GM23338 (cell line): Measurements from ENCODE around the gene EGFL8. TPM values are rescaled to one million over a fixed set of nuclear protein-coding genes. Genes with fewer than 3 reads are reported as not detected.

Experiments
- ATAC-seq: fragments of 200-7000 bp; cut with Tn5 transposase; 3 replicates; pipeline ENCODE4 v1.9.1; 2020
- DNase-seq: peaks from one replicate; pipeline ENCODE4 v3.0.0-alpha.2; 2015; ENCODE audit warnings: low spot score
- H2AFZ ChIP-seq: fragments of 200-600 bp; sonication (generic); 2 replicates; pipeline ENCODE4 v1.8.0; 2016; ENCODE audit warnings: antibody characterized with exemption, mild to moderate bottlenecking, moderate library complexity
- H3F3A ChIP-seq: fragments of 200-600 bp; sonication (generic); replicated peaks from 2 replicates; pipeline ENCODE4 v1.8.0; 2017; ENCODE audit warnings: antibody characterized with exemption, mixed run types, low read depth
- H3K27ac ChIP-seq: fragments of 200-600 bp; sonication (generic); 2 replicates; pipeline ENCODE4 v1.6.1; 2016; ENCODE audit warnings: low read depth
- H3K27me3 ChIP-seq: fragments of 200-600 bp; sonication (generic); 2 replicates; pipeline ENCODE4 v1.8.0; 2016; ENCODE audit warnings: mild to moderate bottlenecking, mixed run types, moderate library complexity; ENCODE audit not compliant: insufficient read depth
- H3K36me3 ChIP-seq: fragments of 200-600 bp; sonication (generic); 2 replicates; pipeline ENCODE4 v1.8.0; 2016; ENCODE audit warnings: mild to moderate bottlenecking; ENCODE audit not compliant: insufficient read depth
- H3K4me1 ChIP-seq: fragments of 200-600 bp; sonication (generic); 2 replicates; pipeline ENCODE4 v1.8.0; 2016; ENCODE audit warnings: mild to moderate bottlenecking, moderate library complexity; ENCODE audit not compliant: insufficient read depth
- H3K4me2 ChIP-seq: fragments of 200-600 bp; sonication (generic); 2 replicates; pipeline ENCODE4 v1.7.1; 2017; ENCODE audit warnings: mixed run types
- H3K4me3 ChIP-seq: fragments of 200-600 bp; sonication (generic); 2 replicates; pipeline ENCODE4 v1.6.1; 2016; ENCODE audit warnings: mixed run types
- H3K79me2 ChIP-seq: fragments of 200-600 bp; sonication (generic); replicated peaks from 2 replicates; pipeline ENCODE4 v1.8.0; 2017; ENCODE audit warnings: mild to moderate bottlenecking; ENCODE audit not compliant: insufficient read depth
- H3K9me2 ChIP-seq: fragments of 200-600 bp; sonication (generic); 2 replicates; pipeline ENCODE4 v1.8.0; 2017; ENCODE audit not compliant: insufficient read depth
- H4K20me1 ChIP-seq: fragments of 200-600 bp; sonication (generic); replicated peaks from 2 replicates; pipeline ENCODE4 v1.8.0; 2017; ENCODE audit warnings: mild to moderate bottlenecking; ENCODE audit not compliant: insufficient read depth
- H3K27ac Mint-ChIP-seq: 2 replicates; pipeline ENCODE4 v1.8.0; 2020; ENCODE audit warnings: inconsistent platforms, mild to moderate bottlenecking, moderate library complexity, mixed read lengths
- H3K27me3 Mint-ChIP-seq: 3 replicates; pipeline ENCODE4 v1.8.0; 2022; ENCODE audit warnings: low read depth, mild to moderate bottlenecking, moderate library complexity, mixed read lengths, inconsistent platforms; ENCODE audit not compliant: insufficient read depth, poor library complexity
- H3K36me3 Mint-ChIP-seq: 3 replicates; pipeline ENCODE4 v1.8.0; 2021; ENCODE audit warnings: low read depth, mild to moderate bottlenecking, inconsistent platforms, moderate library complexity, mixed read lengths
- H3K4me1 Mint-ChIP-seq: 3 replicates; pipeline ENCODE4 v1.8.0; 2020; ENCODE audit warnings: mild to moderate bottlenecking, inconsistent platforms, mixed read lengths
- H3K4me3 Mint-ChIP-seq: 3 replicates; pipeline ENCODE4 v1.8.0; 2021; ENCODE audit warnings: moderate library complexity, mild to moderate bottlenecking, inconsistent platforms, mixed read lengths
- H3K9me3 Mint-ChIP-seq: 3 replicates; pipeline ENCODE4 v1.8.0; 2020; ENCODE audit warnings: moderate library complexity, mild to moderate bottlenecking, inconsistent platforms, mixed read lengths
- CTCF ChIP-seq, 2 experiments: fragments of 200-600 bp in 1 of 2; sonication (generic) in 1 of 2; conservative IDR thresholded peaks; 2 replicates each; pipeline versions ENCODE4 v1.5.1 to v1.6.1; 2016 to 2017; ENCODE audit warnings: antibody characterized with exemption in 2 of 2, low read depth in 2 of 2, mild to moderate bottlenecking in 2 of 2, moderate library complexity in 1 of 2
- ETS1 ChIP-seq: IDR thresholded peaks from 2 replicates; pipeline ENCODE4 v1.6.1; 2016; ENCODE audit warnings: antibody characterized with exemption
- EZH2 ChIP-seq: fragments of 200-600 bp; sonication (generic); IDR thresholded peaks from one replicate; pipeline ENCODE4 v1.8.0; 2017; ENCODE audit warnings: antibody characterized with exemption, mild to moderate bottlenecking, low read depth; ENCODE audit not compliant: unreplicated experiment
- NANOG ChIP-seq: IDR thresholded peaks from 2 replicates; pipeline ENCODE4 v1.6.1; 2016; ENCODE audit warnings: antibody characterized with exemption, borderline replicate concordance
- POLR2AphosphoS5 ChIP-seq: IDR thresholded peaks from 2 replicates; pipeline ENCODE4 v1.6.1; 2016; ENCODE audit warnings: antibody characterized with exemption, low read depth
- REST ChIP-seq: IDR thresholded peaks from one replicate; pipeline ENCODE4 v1.6.1; 2018; ENCODE audit warnings: antibody characterized with exemption; ENCODE audit not compliant: unreplicated experiment
- STAT1 ChIP-seq: IDR thresholded peaks from one replicate; pipeline ENCODE4 v1.6.1; 2016; ENCODE audit warnings: antibody characterized with exemption; ENCODE audit not compliant: unreplicated experiment
- ZNF331 ChIP-seq: fragments of 250-450 bp; sonication (Bioruptor Pico); IDR thresholded peaks from 2 replicates; pipeline ENCODE4 v1.5.0; 2020; ENCODE audit warnings: low read depth, mild to moderate bottlenecking, moderate library complexity
- polyA plus RNA-seq: library from polyadenylated mRNA; unstranded; fragments of >200 nt; fragmentation: Nextera tagmentation; extraction: Ambion mirVana; gene quantifications from 2 replicates; pipeline ENCODE4 v1.2.1, GENCODE V29; 2016
- total RNA-seq: library from RNA; depleted of rRNA; stranded (reverse); fragments of >200 nt; shearing (Covaris generic); gene quantifications from 2 replicates; pipeline ENCODE4 v1.2.3, GENCODE V29; 2014

Gene EGFL8
- total and polyA plus RNA-seq, 2 experiments from 2014 or later, result 6.1 to 7.4 TPM

GRCh38 chr6:32212076-32212760 is 47.8 kb downstream of the EGFL8 start (continued):
- no peak for TF ChIP-seq EZH2

- no peaks in the 10 kb centered on the region for H3F3A ChIP-seq
- H3K9me2 ChIP-seq, result 0 out of 2 replicates have a peak, but pooled peaks cover 3% of the 10 kb centered on the region
- no peaks in the 10 kb centered on the region; the same call in 2 of the 3 replicates for H3K9me3 Mint-ChIP-seq
- DNase-seq (no peak), ATAC-seq (no peak)
- no peak overlapping the region for H3K4me3 Mint-ChIP-seq
- no peaks in the 10 kb centered on the region for H3K4me1 Mint-ChIP-seq
- no peaks in the 10 kb centered on the region for H3K36me3 Mint-ChIP-seq
- no peak overlapping the region for H3K4me3 ChIP-seq
- H3K36me3 ChIP-seq, result no peaks in the 10 kb centered on the region
- H2AFZ ChIP-seq, result no peak overlapping the region
- H4K20me1 ChIP-seq, result no peaks in the 10 kb centered on the region
- no peak overlapping the region for H3K27ac ChIP-seq
- H3K4me2 ChIP-seq, result no peak overlapping the region
- H3K27ac Mint-ChIP-seq, result no peak overlapping the region
- TF ChIP-seq STAT1 (no peak), ETS1 (no peak), NANOG (no peak), POLR2AphosphoS5 (no peak), REST (no peak), ZNF331 (CRISPR knock-in tag) (no peak)
- no peaks in the 10 kb centered on the region for H3K27me3 ChIP-seq
- no peaks in the 10 kb centered on the region for H3K79me2 ChIP-seq
- no peaks in the 10 kb centered on the region for H3K4me1 ChIP-seq
- peaks cover 13% of the 10 kb centered on the region for H3K27me3 Mint-ChIP-seq
These were observed 49.3 kb downstream of the EGFL8 start for GRCh38 chr6:32213649-32214048.

GRCh38 chr6:32214126-32214525 is 49.7 kb downstream of the EGFL8 start:
- Histone ChIP-seq H3F3A (no peaks in the 10 kb centered on the region), H4K20me1 (no peaks in the 10 kb centered on the region), H3K4me2 (no peak overlapping the region), H3K79me2 (no peaks in the 10 kb centered on the region), H3K4me3 (no peak overlapping the region), H3K36me3 (no peaks in the 10 kb centered on the region), H3K27me3 (no peaks in the 10 kb centered on the region), H3K4me1 (no peaks in the 10 kb centered on the region), H3K9me2 (0 out of 2 replicates have a peak, but pooled peaks cover 3% of the 10 kb centered on the region), H3K27ac (no peak overlapping the region), H2AFZ (no peak overlapping the region)
- Mint-ChIP-seq H3K4me3 (no peak overlapping the region), H3K9me3 (no peaks in the 10 kb centered on the region; the same call in 2 of the 3 replicates), H3K36me3 (no peaks in the 10 kb centered on the region), H3K27me3 (peaks cover 12% of the 10 kb centered on the region), H3K27ac (no peak overlapping the region), H3K4me1 (no peaks in the 10 kb centered on the region)
- DNase-seq, result no peak
- ATAC-seq, result no peak
- no peak for TF ChIP-seq CTCF (conservative IDR thresholded peaks at IDR 0.05; ENCODE audit: low read depth in 2 of 2)
